Measurements from ENCODE around the gene GTF3C5. TPM values are rescaled to one million over a fixed set of nuclear protein-coding genes. Genes with fewer than 3 reads are reported as not detected.

Gene GTF3C5
- total and polyA plus RNA-seq, 10 of the 15 experiments (the other 5 are each of a cell fraction or from before 2014, with no cell fraction given), result 2.2 to 81.1 (median 68.7) TPM

DNA sequence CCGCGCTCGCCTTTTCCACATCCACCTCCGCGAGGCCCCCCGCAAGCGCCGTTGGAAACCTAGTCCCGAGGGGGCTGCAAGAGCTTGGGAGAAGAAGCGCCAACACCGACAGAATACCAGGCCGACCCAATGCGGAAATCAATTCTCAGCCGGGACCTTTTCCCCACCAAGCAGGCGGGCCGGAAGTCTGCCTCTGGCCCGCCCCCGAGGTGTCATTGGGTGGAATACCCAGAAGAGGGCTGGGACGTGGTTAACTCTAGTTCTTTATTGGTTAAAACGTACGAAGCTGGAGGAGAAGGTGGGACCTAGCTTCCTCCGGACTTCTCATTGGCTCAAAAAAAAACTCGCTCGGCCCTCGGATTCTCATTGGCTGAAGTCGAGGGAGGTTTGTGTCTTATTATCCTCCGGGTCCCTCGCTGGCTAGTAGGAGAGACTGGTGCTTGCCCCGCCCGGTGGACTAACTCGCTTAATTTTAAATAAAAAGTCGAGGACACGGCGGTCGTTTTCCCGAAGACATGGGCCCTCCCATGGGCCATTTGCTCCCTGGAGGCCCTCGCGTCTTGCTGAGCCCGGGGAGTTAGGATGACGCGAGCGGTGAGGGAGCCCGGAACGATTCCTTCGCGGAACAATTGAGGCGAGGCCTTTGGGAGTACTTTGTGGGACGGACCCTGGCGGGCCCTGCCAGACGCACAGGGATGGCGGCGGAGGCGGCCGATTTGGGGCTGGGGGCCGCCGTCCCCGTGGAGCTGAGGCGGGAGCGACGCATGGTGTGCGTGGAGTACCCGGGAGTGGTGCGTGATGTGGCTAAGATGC is at the start of gene GTF3C5 (continued):
- no peak for TF ChIP-seq EZH2 (IDR thresholded peaks at IDR 0.05; ENCODE audit: borderline replicate concordance, control insufficient read depth, low read depth, low read length)
- TF ChIP-seq, protein P1, sequence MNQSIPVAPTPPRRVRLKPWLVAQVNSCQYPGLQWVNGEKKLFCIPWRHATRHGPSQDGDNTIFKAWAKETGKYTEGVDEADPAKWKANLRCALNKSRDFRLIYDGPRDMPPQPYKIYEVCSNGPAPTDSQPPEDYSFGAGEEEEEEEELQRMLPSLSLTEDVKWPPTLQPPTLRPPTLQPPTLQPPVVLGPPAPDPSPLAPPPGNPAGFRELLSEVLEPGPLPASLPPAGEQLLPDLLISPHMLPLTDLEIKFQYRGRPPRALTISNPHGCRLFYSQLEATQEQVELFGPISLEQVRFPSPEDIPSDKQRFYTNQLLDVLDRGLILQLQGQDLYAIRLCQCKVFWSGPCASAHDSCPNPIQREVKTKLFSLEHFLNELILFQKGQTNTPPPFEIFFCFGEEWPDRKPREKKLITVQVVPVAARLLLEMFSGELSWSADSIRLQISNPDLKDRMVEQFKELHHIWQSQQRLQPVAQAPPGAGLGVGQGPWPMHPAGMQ (IDR thresholded peaks at IDR 0.05; ENCODE audit: borderline replicate concordance), result no peak
- no peak for TF ChIP-seq RAD51 (IDR thresholded peaks at IDR 0.05)
- TF ChIP-seq, protein P2, sequence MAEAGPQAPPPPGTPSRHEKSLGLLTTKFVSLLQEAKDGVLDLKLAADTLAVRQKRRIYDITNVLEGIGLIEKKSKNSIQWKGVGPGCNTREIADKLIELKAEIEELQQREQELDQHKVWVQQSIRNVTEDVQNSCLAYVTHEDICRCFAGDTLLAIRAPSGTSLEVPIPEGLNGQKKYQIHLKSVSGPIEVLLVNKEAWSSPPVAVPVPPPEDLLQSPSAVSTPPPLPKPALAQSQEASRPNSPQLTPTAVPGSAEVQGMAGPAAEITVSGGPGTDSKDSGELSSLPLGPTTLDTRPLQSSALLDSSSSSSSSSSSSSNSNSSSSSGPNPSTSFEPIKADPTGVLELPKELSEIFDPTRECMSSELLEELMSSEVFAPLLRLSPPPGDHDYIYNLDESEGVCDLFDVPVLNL (IDR thresholded peaks at IDR 0.05; ENCODE audit: low read depth, low read length), result peak; percentile 77
- TF ChIP-seq SMARCA5 (IDR thresholded peaks at IDR 0.05), result peak; percentile 70; the same call in 1 of the 2 replicates
- no peak for TF ChIP-seq KDM1A (IDR thresholded peaks at IDR 0.05; ENCODE audit: borderline replicate concordance)
- peak; percentile 72 for TF ChIP-seq ATF7 (IDR thresholded peaks at IDR 0.05; ENCODE audit: low read depth)
- no peak for TF ChIP-seq SUPT20H (IDR thresholded peaks at IDR 0.05; ENCODE audit: borderline replicate concordance, control insufficient read depth, low read depth, low read length)
- TF ChIP-seq NR2C1 (IDR thresholded peaks at IDR 0.05), result peak; percentile 57
- TF ChIP-seq, protein P3, sequence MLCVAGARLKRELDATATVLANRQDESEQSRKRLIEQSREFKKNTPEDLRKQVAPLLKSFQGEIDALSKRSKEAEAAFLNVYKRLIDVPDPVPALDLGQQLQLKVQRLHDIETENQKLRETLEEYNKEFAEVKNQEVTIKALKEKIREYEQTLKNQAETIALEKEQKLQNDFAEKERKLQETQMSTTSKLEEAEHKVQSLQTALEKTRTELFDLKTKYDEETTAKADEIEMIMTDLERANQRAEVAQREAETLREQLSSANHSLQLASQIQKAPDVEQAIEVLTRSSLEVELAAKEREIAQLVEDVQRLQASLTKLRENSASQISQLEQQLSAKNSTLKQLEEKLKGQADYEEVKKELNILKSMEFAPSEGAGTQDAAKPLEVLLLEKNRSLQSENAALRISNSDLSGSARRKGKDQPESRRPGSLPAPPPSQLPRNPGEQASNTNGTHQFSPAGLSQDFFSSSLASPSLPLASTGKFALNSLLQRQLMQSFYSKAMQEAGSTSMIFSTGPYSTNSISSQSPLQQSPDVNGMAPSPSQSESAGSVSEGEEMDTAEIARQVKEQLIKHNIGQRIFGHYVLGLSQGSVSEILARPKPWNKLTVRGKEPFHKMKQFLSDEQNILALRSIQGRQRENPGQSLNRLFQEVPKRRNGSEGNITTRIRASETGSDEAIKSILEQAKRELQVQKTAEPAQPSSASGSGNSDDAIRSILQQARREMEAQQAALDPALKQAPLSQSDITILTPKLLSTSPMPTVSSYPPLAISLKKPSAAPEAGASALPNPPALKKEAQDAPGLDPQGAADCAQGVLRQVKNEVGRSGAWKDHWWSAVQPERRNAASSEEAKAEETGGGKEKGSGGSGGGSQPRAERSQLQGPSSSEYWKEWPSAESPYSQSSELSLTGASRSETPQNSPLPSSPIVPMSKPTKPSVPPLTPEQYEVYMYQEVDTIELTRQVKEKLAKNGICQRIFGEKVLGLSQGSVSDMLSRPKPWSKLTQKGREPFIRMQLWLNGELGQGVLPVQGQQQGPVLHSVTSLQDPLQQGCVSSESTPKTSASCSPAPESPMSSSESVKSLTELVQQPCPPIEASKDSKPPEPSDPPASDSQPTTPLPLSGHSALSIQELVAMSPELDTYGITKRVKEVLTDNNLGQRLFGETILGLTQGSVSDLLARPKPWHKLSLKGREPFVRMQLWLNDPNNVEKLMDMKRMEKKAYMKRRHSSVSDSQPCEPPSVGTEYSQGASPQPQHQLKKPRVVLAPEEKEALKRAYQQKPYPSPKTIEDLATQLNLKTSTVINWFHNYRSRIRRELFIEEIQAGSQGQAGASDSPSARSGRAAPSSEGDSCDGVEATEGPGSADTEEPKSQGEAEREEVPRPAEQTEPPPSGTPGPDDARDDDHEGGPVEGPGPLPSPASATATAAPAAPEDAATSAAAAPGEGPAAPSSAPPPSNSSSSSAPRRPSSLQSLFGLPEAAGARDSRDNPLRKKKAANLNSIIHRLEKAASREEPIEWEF (IDR thresholded peaks at IDR 0.05; ENCODE audit: insufficient replicate concordance, low read depth, low read length), result no peak
- no peak for TF ChIP-seq MYC (IDR thresholded peaks at IDR 0.05; ENCODE audit: insufficient read depth, insufficient read length, insufficient replicate concordance, low read length, severe bottlenecking)
- TF ChIP-seq POU2F2 (IDR thresholded peaks at IDR 0.05; ENCODE audit: borderline replicate concordance, low read depth, low read length), result peak; percentile 89
- peak; percentile 35 to 45; a peak in 2 of 4 replicates for TF ChIP-seq BHLHE40 (IDR thresholded peaks at IDR 0.05; ENCODE audit: borderline replicate concordance in 1 of 2, low read depth in 2 of 2, low read length in 1 of 2)
- peak; percentile 43; the same call in 1 of the 2 replicates for TF ChIP-seq ZSCAN29 (IDR thresholded peaks at IDR 0.05)
- peak; percentile 99 for TF ChIP-seq TAF1 (IDR thresholded peaks at IDR 0.05; ENCODE audit: borderline replicate concordance, low read depth, low read length)
- peak in 1 of 2 experiments; percentile 56; a peak in 1 of 4 replicates for TF ChIP-seq ETV6 (conservative IDR thresholded peaks at IDR 0.05 in 1 of 2, IDR thresholded peaks at IDR 0.05 in 1 of 2; ENCODE audit: borderline replicate concordance in 1 of 2, low read depth in 1 of 2)
- TF ChIP-seq KAT2A (conservative IDR thresholded peaks at IDR 0.05; ENCODE audit: control insufficient read depth, low read depth, low read length), result no peak
- TF ChIP-seq BRCA1 (IDR thresholded peaks at IDR 0.05; ENCODE audit: low read depth, low read length), result no peak
- TF ChIP-seq CHD1 (IDR thresholded peaks at IDR 0.05; ENCODE audit: low read depth, low read length), result no peak
- no peak; the same call in 1 of the 2 replicates for TF ChIP-seq TBL1XR1 (IDR thresholded peaks at IDR 0.05; ENCODE audit: low read depth, low read length)
- peak; percentile 61; the same call in 1 of the 2 replicates for TF ChIP-seq ASH2L (IDR thresholded peaks at IDR 0.05; ENCODE audit: borderline replicate concordance, low read depth)
- peak; percentile 76 for TF ChIP-seq FOS (IDR thresholded peaks at IDR 0.05; ENCODE audit: borderline replicate concordance, extremely low read depth, insufficient read length)
